Measurements from ENCODE around the gene COX7A1.

GRCh38 chr19:36144624-36145023 is 7.6 kb downstream of the COX7A1 start:
- TF ChIP-seq CTCF (IDR thresholded peaks at IDR 0.05; ENCODE audit: insufficient read depth, low read depth, low read length) (no peak), EZH2 (IDR thresholded peaks at IDR 0.05; ENCODE audit: insufficient read depth, low read length) (no peak)
